ENCODE data around the gene PLAC9.
"Not testable (repeated sequence)": the region's sequence is repeated elsewhere in the genome, so short reads cannot be mapped to it uniquely, and the experiment has no call there.

Gene PLAC9

GRCh38 chr10:80139265-80139664 lies 6.7 kb downstream of the PLAC9 start:
- DNase-seq (ENCODE audit: low read depth) = no peak

GRCh38 chr10:80140251-80140650 lies 7.7 kb downstream of the PLAC9 start:
- DNase-seq (ENCODE audit: low read depth) = no peak

- no peak for DNase-seq (ENCODE audit: low read depth)
Measured at GRCh38 chr10:80141696-80142460, 9.3 kb downstream of the PLAC9 start.

GRCh38 chr10:80144067-80144695 lies 11.7 kb downstream of the PLAC9 start:
- DNase-seq (ENCODE audit: low read depth) = no peak

- no peak for DNase-seq (ENCODE audit: low read depth)
Measured at GRCh38 chr10:80144696-80145131, 12.2 kb downstream of the PLAC9 start.

GRCh38 chr10:80145406-80146308 lies 13.1 kb downstream of the PLAC9 start:
- not testable (repeated sequence) for DNase-seq (ENCODE audit: low read depth)

- DNase-seq (ENCODE audit: low read depth) = no peak
Measured at GRCh38 chr10:80146918-80147317, 14.4 kb downstream of the PLAC9 start.

- no peak for DNase-seq (ENCODE audit: low read depth)
Measured at GRCh38 chr10:80148166-80148805, 15.8 kb downstream of the PLAC9 start.

GRCh38 chr10:80149123-80149522 lies 16.6 kb downstream of the PLAC9 start:
- DNase-seq (ENCODE audit: low read depth) = no peak

GRCh38 chr10:80150172-80150571 lies 17.6 kb downstream of the PLAC9 start:
- DNase-seq (ENCODE audit: low read depth) = no peak

- DNase-seq (ENCODE audit: low read depth) = no peak
Measured at GRCh38 chr10:80152820-80153219, 20.3 kb downstream of the PLAC9 start.

- DNase-seq (ENCODE audit: low read depth) = no peak
Measured at GRCh38 chr10:80153460-80153859, 20.9 kb downstream of the PLAC9 start.

- DNase-seq (ENCODE audit: low read depth) = no peak
Measured at GRCh38 chr10:80154626-80154977, 22.1 kb downstream of the PLAC9 start.

GRCh38 chr10:80154978-80155695 lies 22.6 kb downstream of the PLAC9 start:
- DNase-seq (ENCODE audit: low read depth) = peak; percentile 49

GRCh38 chr10:80155696-80156215 lies 23.2 kb downstream of the PLAC9 start:
- no peak for DNase-seq (ENCODE audit: low read depth)

GRCh38 chr10:80156216-80156615 lies 23.7 kb downstream of the PLAC9 start:
- DNase-seq (ENCODE audit: low read depth) = no peak

- DNase-seq (ENCODE audit: low read depth) = no peak
Measured at GRCh38 chr10:80157561-80157960, 25.0 kb downstream of the PLAC9 start.

GRCh38 chr10:80158126-80158525 lies 25.6 kb downstream of the PLAC9 start:
- DNase-seq (ENCODE audit: low read depth) = no peak

GRCh38 chr10:80158598-80159127 lies 26.1 kb downstream of the PLAC9 start:
- peak; percentile 79 for DNase-seq (ENCODE audit: low read depth)

- DNase-seq (ENCODE audit: low read depth) = no peak
Measured at GRCh38 chr10:80159166-80159873, 26.8 kb downstream of the PLAC9 start.
